HuH-7 (cell line): ENCODE measurements around the gene ARAP3.

Experiments used
- DNase-seq: peaks from one replicate; pipeline ENCODE4 v3.0.0; 2011; ENCODE audit warnings: low spot score

Gene ARAP3

GRCh38 chr5:141672071-141672840 is 9.8 kb downstream of the ARAP3 start:
- no peak for DNase-seq

GRCh38 chr5:141669520-141669919 is 12.5 kb downstream of the ARAP3 start:
- no peak for DNase-seq

- no peak for DNase-seq
These were observed 13.3 kb downstream of the ARAP3 start for GRCh38 chr5:141668601-141669265.

- no peak for DNase-seq
These were observed 15.8 kb downstream of the ARAP3 start for GRCh38 chr5:141665995-141666940.

GRCh38 chr5:141664733-141665461 is 17.1 kb downstream of the ARAP3 start:
- DNase-seq, result peak; percentile 88

- no peak for DNase-seq
These were observed 18.5 kb downstream of the ARAP3 start for GRCh38 chr5:141663506-141663905.

GRCh38 chr5:141662028-141662427 is 20.0 kb downstream of the ARAP3 start:
- no peak for DNase-seq

- no peak for DNase-seq
These were observed 24.0 kb downstream of the ARAP3 start for GRCh38 chr5:141657937-141658545.

GRCh38 chr5:141657404-141657803 is 24.6 kb downstream of the ARAP3 start:
- no peak for DNase-seq

- DNase-seq, result no peak
These were observed 25.6 kb downstream of the ARAP3 start for GRCh38 chr5:141656396-141656795.

GRCh38 chr5:141655020-141655419 is 27.0 kb downstream of the ARAP3 start:
- DNase-seq, result no peak

GRCh38 chr5:141654298-141654697 is 27.7 kb downstream of the ARAP3 start:
- no peak for DNase-seq

GRCh38 chr5:141651728-141652105 is 30.3 kb downstream of the ARAP3 start:
- DNase-seq, result peak; percentile 25

- peak; percentile 93 for DNase-seq
These were observed 30.9 kb downstream of the ARAP3 start, which contains the start of gene FCHSD1 for GRCh38 chr5:141650851-141651727. Gene FCHSD1, minus strand, starts transcription at chr5:141651418. Its CDS starts 50 bp downstream, at chr5:141651368.

- DNase-seq, result no peak
These were observed 32.1 kb downstream of the ARAP3 start for GRCh38 chr5:141649972-141650371.

- DNase-seq, result no peak
These were observed 32.9 kb downstream of the ARAP3 start for GRCh38 chr5:141649056-141649688.

GRCh38 chr5:141647851-141648250 is 34.2 kb downstream of the ARAP3 start:
- DNase-seq, result no peak

GRCh38 chr5:141647242-141647641 is 34.8 kb downstream of the ARAP3 start:
- no peak for DNase-seq

- no peak for DNase-seq
These were observed 36.0 kb downstream of the ARAP3 start for GRCh38 chr5:141646026-141646425.
